Erythroblast (primary cell): ENCODE results near the gene ZNF746.
"Not testable (repeated sequence)": the region's sequence is repeated elsewhere in the genome, so short reads cannot be mapped to it uniquely, and the experiment has no call there.

ENCODE experiments used
- DNase-seq, 2 experiments: peaks; one replicate each; lab custom pipeline; 2025; lab: John Stamatoyannopoulos, UW
- GATA1 ChIP-seq: IDR thresholded peaks from 2 replicates; pipeline ENCODE4 v1.6.1; 2011; ENCODE audit warnings: low read depth, mild to moderate bottlenecking, control low read depth, low read length, moderate library complexity
- POLR2A ChIP-seq: IDR thresholded peaks from 2 replicates; pipeline ENCODE4 v1.6.1; 2011; ENCODE audit warnings: mild to moderate bottlenecking, low read length

Gene ZNF746

GRCh38 chr7:149500201-149500600 is 2.6 kb upstream of the ZNF746 start:
- DNase-seq = no peak
- TF ChIP-seq GATA1 (no peak), POLR2A (no peak)

DNA sequence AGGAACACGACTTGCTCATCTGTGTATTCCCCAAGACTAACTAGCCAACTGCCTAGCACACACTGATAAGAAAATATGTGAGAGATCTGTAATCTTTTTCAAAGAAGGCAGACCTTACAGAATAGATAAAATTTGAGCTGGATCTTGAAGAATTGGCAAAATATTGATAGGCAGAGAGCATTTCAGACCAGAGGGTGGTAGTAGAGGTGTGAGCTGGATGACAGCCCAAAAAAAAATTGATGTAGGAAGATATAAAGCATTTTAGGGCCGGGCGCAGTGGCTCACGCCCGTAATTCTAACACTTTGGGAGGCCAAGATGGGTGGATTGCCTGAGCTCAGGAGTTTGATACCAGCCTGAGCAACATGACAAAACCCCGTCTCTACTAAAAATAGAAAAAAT is 1.2 kb upstream of the ZNF746 start:
- TF ChIP-seq POLR2A (no peak), GATA1 (no peak)
- peak; percentile 30 to 70 for DNase-seq

DNA sequence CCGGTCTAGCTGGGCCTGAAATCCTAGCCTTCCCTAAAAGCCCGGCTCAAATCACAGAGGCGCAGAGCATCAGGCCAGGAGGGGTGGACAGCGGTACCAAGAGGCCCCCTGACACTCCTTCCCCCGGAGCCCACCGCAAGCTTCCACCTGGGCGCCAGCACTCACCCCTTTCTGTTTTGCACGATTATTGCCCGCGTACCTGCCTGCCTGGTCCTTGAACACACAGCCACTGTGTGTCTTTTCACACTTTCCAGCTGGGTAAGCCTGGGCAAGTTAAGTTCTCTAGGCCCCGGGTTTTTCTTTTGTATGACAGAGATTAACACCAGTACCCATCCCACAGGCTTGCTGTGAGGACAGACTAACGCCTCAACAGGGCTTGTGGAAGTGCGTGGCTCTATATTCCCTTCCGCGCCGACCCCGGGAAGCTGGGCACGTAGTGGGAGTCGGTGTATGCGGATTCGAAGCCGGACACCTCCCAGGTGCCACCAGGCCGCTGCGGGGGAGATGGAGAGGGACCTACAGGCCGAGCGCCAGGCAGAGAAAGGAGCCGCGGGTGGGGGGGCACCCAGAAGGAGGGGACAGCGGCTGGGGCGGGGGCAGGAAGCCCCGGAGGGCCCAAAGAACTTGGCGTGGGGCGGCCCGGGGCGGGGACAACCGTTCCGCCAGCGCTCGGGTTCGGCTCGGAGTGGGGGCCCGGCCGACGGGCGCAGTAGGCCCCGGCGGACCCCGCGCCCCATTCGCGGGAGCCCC is 792 bp downstream of the ZNF746 start:
- peak; percentile 61 to 79 for DNase-seq
- TF ChIP-seq GATA1 (no peak), POLR2A (no peak)

DNA sequence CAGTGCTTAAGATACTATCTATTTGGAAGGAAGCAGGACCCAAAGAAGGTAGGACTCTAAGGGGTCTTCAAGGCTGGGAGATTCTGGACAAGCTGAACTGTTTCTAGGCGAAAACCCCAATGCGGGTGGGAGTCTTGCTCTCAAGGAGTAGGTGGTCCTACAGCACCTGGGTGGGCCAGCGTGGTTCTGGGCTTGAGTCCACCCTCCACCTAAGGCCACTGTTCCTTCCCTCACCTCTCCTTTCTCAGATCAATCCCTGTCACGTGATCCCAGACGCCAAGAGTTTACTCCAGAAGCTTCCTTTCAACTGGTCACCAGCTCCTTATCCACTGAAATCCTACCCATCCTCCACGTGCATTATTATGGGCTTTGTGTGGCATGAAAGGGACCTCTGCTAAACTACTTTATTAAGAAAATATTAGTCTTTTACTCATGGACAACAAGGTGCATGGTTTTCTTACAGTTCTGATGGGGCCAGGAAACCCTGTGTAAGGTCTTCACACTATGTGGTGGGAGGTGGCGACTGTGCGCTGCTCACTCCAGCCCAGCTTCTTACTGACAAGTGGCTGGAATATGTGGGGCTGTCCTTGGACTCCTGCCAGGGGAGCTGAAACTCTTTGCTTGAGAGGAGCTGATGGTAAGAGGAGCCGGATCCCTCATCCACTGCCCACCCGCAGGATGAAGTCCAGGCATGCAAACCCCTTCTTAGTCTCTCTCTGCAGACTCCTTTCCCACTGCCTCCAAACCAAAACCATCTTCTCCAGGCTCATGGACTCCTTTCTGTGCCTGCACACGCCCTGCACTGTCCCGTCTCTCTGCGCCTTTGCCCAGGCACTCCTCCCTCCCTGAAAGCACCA is 1.6 kb downstream of the ZNF746 start:
- TF ChIP-seq POLR2A (peak; percentile 45), GATA1 (no peak)
- peak; percentile 81 to 88 for DNase-seq

GRCh38 chr7:149494738-149495368 is 2.8 kb downstream of the ZNF746 start:
- TF ChIP-seq POLR2A = no peak
- no peak for TF ChIP-seq GATA1
- peak; percentile 92 to 94 for DNase-seq

DNA sequence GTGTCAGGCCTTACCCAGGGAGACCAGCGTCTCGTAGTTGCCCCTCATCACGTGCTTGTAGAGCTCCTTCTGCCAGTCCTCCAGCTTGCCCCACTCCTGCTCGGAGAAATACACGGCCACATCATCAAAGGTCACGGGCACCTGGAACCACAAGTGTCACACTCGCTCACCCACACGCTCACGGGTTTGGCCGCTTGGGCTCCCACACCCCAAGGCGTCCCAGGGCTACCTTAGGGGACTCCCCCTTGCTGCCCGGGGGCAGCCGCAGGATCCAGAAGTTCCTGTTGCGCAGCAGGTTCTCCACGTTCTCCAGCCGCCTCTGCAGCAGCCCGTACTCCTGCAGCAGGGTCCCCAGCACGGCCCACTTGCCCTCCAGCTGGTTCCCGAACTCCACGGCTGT is 3.6 kb downstream of the ZNF746 start:
- DNase-seq = not testable (repeated sequence)

- TF ChIP-seq GATA1 (no peak), POLR2A (no peak)
- no peak for DNase-seq
These were observed 4.2 kb downstream of the ZNF746 start for GRCh38 chr7:149493366-149493765.

DNA sequence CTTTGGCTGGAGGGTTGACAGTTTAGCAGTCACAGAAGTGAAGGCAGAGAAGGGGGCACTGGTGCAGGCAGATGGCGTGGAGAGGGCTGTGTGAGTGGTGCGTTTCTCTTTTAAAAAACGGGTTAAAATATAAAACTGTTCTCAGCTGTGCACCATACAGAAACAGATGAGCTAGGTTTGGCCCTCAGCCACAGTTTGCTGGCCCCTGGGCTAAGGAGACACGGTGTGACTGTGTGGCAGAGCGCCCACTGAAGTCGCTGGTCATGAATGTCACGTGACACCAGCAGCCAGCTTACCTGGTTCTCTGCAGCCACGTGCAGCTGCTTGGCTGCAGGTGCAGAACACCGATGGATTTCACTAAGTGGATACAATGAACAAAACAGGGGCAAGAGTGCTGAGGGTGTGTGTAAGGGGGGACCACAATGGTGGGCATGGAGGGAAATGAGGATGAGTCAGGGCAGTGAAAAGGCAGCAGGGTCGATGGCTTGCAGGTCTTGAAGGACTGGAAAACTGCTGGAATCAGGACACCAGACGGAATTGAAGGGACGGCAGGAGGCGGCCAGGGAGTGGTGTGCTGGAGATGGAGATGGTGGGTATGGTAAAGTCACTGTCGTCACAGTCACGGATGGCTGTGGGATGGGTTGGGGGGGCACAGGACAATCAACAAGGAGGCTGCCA is 7.4 kb downstream of the ZNF746 start:
- no peak for DNase-seq
- TF ChIP-seq GATA1 (no peak), POLR2A (no peak)

DNA sequence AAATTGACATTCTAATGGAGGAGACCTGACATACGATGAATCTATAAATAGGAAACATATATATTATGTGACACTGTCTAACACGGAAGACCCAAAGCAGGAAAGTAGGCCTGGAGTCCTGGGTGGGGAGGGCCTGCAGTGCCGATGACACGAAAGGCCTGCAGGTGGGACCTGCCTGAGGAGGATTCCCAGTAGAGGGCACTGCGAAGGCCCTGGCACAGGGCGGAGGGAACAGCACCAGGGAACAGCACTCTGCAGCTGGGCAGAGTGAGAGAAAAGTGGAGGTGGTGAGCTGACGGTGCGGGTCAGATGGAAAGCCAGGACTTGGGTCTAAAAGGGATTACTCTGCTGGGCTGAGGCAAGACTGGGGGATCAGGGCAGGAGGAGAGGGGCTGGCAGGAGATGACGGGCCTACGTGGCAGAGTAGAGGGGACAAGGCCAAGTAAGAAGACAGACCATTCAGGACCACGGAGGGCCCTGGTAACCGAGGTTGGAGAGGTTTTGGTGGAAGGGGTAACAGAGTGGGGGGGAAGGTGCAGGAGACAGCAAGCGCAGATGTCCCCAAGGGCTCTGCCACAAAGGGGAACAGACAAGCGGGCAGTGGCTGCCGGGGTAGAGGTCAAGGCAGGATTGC is 8.1 kb downstream of the ZNF746 start:
- peak in 1 of 2 experiments; percentile 14 for DNase-seq

GRCh38 chr7:149479568-149479967 is 18.0 kb downstream of the ZNF746 start:
- TF ChIP-seq POLR2A = no peak
- TF ChIP-seq GATA1 = no peak
- DNase-seq = no peak

More for the DNA sequence above, 8.1 kb downstream of the ZNF746 start:
- TF ChIP-seq POLR2A (no peak), GATA1 (no peak)

DNA sequence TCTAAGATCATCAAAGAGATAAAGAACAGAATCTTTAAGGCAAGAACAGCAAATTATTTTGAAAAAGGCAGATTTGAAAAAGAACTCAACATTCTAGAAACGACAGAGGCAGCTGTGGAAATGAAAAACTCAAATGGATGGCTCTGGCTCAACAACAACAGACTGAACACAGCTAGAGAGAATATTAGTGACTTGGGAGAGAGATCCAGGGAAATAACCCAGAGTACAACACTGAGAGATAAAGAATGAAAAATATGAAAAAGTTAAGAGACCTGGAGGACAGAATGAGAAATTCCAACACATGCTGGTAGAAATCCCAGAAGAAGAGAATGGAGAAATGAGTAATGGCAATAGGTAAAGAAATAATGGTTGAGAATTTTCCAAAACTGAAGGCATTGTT is 18.9 kb downstream of the ZNF746 start:
- no peak for TF ChIP-seq POLR2A
- no peak for TF ChIP-seq GATA1
- DNase-seq = no peak

GRCh38 chr7:149477494-149478443 is 19.8 kb downstream of the ZNF746 start:
- DNase-seq = no peak
- TF ChIP-seq POLR2A (no peak), GATA1 (no peak)
